ENCODE measurements around the gene DGKG. TPM values are rescaled to one million over a fixed set of nuclear protein-coding genes. Genes with fewer than 3 reads are reported as not detected.
A peak's percentile ranks its signal among the peaks of the same experiment; 100 is the strongest.

DGKG gene
- total RNA-seq, 3 donors from 2014 or later (not counting 1 experiment from before 2014, with no cell fraction given): 0.25 to 1.6 (median 0.63) TPM

DNA sequence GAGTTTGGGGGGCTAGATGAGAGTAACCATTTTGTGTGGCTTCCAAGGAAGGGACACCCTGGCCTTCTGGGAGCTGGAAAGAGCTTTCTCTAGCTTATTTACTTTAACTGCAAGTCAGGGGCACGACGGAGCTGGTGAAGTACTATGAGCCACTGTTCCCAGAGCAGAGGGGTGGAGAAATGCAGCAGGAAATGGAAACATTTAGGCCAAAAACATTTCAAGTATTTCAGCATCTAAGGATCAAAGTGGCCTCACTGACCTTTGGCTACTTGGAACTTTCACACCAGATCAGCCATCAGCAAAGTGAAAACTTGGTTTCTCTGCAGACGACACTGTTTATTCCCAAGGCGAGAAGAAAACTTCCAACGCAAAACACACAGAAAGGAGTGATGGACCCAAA is 7.9 kb downstream of the DGKG start:
- no peak overlapping the region for H3K27ac ChIP-seq (ENCODE audit: low read length)

DNA sequence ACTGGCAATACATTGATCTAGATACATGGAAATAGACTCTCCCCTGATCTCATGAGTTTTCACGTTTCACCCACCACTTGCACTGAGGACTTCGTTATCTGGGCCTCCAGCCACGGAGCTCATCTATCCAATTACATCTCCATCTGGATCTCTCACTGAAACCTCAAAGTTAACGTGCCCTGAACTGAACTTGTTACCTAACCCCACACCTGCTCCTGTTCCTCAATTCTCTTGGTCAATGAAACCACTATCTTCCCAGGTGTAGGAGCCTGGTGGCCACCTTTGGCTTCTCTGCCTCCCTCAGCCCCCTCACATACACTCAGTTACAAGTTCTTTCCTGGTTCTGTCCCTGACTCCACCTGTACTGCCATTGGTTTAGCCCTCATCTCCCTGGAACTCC is 9.7 kb downstream of the DGKG start:
- Histone ChIP-seq H3K4me3 (ENCODE audit: low read length) (no peak overlapping the region), H3K27me3 (ENCODE audit: control insufficient read depth, insufficient read depth, low read length) (peaks cover 2% of the 10 kb centered on the region), H3K9me3 (ENCODE audit: control insufficient read depth, insufficient read depth, low read length) (peaks cover 3% of the 10 kb centered on the region), H3K4me1 (ENCODE audit: control insufficient read depth, insufficient read depth, low read length) (no peaks in the 10 kb centered on the region), H3K36me3 (ENCODE audit: control insufficient read depth, insufficient read depth, low read length) (no peaks in the 10 kb centered on the region), H3K27ac (ENCODE audit: low read length) (no peak overlapping the region)
- Mint-ChIP-seq H3K4me3 (no peak overlapping the region), H3K27me3 (ENCODE audit: low read depth in 2 of 2) (peaks cover 18 to 19% of the 10 kb centered on the region in 2 donors), H3K9me3 (peaks cover 3 to 8% of the 10 kb centered on the region in 2 donors), H3K27ac (no peak overlapping the region), H3K36me3 (no peaks in the 10 kb centered on the region), H3K4me1 (peaks cover 0 to 5% of the 10 kb centered on the region in 2 donors)
- WGBS (ENCODE audit: insufficient coverage): 64% methylated on average over 4 of the region's 4 CpGs
- TF ChIP-seq, protein P1, sequence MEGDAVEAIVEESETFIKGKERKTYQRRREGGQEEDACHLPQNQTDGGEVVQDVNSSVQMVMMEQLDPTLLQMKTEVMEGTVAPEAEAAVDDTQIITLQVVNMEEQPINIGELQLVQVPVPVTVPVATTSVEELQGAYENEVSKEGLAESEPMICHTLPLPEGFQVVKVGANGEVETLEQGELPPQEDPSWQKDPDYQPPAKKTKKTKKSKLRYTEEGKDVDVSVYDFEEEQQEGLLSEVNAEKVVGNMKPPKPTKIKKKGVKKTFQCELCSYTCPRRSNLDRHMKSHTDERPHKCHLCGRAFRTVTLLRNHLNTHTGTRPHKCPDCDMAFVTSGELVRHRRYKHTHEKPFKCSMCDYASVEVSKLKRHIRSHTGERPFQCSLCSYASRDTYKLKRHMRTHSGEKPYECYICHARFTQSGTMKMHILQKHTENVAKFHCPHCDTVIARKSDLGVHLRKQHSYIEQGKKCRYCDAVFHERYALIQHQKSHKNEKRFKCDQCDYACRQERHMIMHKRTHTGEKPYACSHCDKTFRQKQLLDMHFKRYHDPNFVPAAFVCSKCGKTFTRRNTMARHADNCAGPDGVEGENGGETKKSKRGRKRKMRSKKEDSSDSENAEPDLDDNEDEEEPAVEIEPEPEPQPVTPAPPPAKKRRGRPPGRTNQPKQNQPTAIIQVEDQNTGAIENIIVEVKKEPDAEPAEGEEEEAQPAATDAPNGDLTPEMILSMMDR (IDR thresholded peaks at IDR 0.05): no peak
- ATAC-seq (no peak), DNase-seq (no peak)
- intact Hi-C loops (cut with micrococcal nuclease): no loop called here

More for the DNA sequence above, 7.9 kb downstream of the DGKG start:
- no peaks in the 10 kb centered on the region for H3K4me1 ChIP-seq (ENCODE audit: control insufficient read depth, insufficient read depth, low read length)
- DNase-seq (no peak), ATAC-seq (no peak)
- Mint-ChIP-seq H3K27me3 (ENCODE audit: low read depth in 2 of 2) (peaks cover 20 to 31% of the 10 kb centered on the region in 2 donors), H3K4me1 (peaks cover 0 to 5% of the 10 kb centered on the region in 2 donors), H3K4me3 (no peak overlapping the region), H3K36me3 (no peaks in the 10 kb centered on the region), H3K9me3 (peaks cover 3 to 8% of the 10 kb centered on the region in 2 donors), H3K27ac (no peak overlapping the region)
- intact Hi-C loops (cut with micrococcal nuclease): no loop called here
- 84% methylated on average over 5 of the region's 5 CpGs for WGBS (ENCODE audit: insufficient coverage)
- TF ChIP-seq, protein P1 (IDR thresholded peaks at IDR 0.05): no peak
- no peak overlapping the region for H3K4me3 ChIP-seq (ENCODE audit: low read length)
- H3K36me3 ChIP-seq (ENCODE audit: control insufficient read depth, insufficient read depth, low read length): no peaks in the 10 kb centered on the region
- peaks cover 3% of the 10 kb centered on the region for H3K9me3 ChIP-seq (ENCODE audit: control insufficient read depth, insufficient read depth, low read length)
- H3K27me3 ChIP-seq (ENCODE audit: control insufficient read depth, insufficient read depth, low read length): peaks cover 2% of the 10 kb centered on the region

DNA sequence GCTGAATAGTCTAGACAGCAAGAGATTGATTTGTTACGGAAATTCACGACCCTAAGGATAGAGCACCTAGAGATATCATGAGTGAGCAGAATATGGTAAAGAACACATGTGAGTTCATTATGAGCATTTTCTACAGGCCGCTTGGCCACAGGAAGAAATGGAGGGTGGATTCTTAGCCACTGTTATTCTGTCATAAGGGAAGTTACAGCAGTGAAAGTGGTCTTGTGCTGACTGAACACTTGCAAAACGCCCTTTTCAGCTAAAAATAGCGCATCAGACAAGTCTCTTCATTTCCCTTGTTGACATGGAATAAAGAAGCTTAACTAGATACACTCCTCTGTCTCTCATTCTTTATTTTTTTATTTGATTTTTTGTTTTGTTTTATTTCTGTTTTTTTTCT is 19.8 kb downstream of the DGKG start:
- Mint-ChIP-seq H3K4me3 (no peak overlapping the region), H3K27me3 (ENCODE audit: low read depth in 2 of 2) (peaks cover 10 to 12% of the 10 kb centered on the region in 2 donors), H3K4me1 (no peaks in the 10 kb centered on the region), H3K27ac (no peak overlapping the region), H3K9me3 (peaks cover 2 to 4% of the 10 kb centered on the region in 2 donors), H3K36me3 (no peaks in the 10 kb centered on the region)
- TF ChIP-seq, protein P1 (IDR thresholded peaks at IDR 0.05): no peak
- intact Hi-C loops (cut with micrococcal nuclease): no loop called here
- Histone ChIP-seq H3K4me1 (ENCODE audit: control insufficient read depth, insufficient read depth, low read length) (peaks cover 6% of the 10 kb centered on the region), H3K27me3 (ENCODE audit: control insufficient read depth, insufficient read depth, low read length) (no peaks in the 10 kb centered on the region), H3K4me3 (ENCODE audit: low read length) (no peak overlapping the region), H3K9me3 (ENCODE audit: control insufficient read depth, insufficient read depth, low read length) (no peaks in the 10 kb centered on the region), H3K36me3 (ENCODE audit: control insufficient read depth, insufficient read depth, low read length) (no peaks in the 10 kb centered on the region), H3K27ac (ENCODE audit: low read length) (peak overlapping the region; percentile 13)
- ATAC-seq (peak in 1 of 3 donors; percentile 44), DNase-seq (no peak)
- WGBS (ENCODE audit: insufficient coverage): 42% methylated on average over 4 of the region's 5 CpGs

DNA sequence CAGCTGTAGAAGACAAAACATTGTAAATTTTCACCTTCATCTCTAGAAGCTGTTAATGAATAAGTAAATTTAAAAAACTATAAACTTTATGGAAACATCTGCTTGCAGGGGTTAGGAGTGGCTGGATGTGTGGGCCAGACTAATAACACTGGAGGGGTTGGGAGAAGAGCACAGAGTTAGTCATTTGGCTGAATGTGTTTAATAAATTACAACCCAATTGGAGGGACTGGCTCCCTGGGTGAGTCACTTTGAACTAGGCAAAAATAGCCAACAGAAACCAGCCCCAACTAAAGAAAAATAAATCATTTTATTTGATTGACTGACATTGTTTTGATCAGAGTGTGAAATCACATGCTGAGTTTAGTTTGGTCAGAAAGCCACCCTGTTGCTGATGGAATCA is 21.8 kb downstream of the DGKG start:
- Mint-ChIP-seq H3K4me3 (no peak overlapping the region), H3K4me1 (no peaks in the 10 kb centered on the region), H3K27me3 (ENCODE audit: low read depth in 2 of 2) (peaks cover 17 to 24% of the 10 kb centered on the region in 2 donors), H3K9me3 (peaks cover 2 to 4% of the 10 kb centered on the region in 2 donors), H3K27ac (no peak overlapping the region), H3K36me3 (no peaks in the 10 kb centered on the region)
- no peak for ATAC-seq
- no peak for DNase-seq
- intact Hi-C loops (cut with micrococcal nuclease): no loop called here
- H3K27me3 ChIP-seq (ENCODE audit: control insufficient read depth, insufficient read depth, low read length): no peaks in the 10 kb centered on the region
- no peak overlapping the region for H3K27ac ChIP-seq (ENCODE audit: low read length)
- no peaks in the 10 kb centered on the region for H3K36me3 ChIP-seq (ENCODE audit: control insufficient read depth, insufficient read depth, low read length)
- peaks cover 6% of the 10 kb centered on the region for H3K4me1 ChIP-seq (ENCODE audit: control insufficient read depth, insufficient read depth, low read length)
- TF ChIP-seq, protein P1 (IDR thresholded peaks at IDR 0.05): no peak
- H3K4me3 ChIP-seq (ENCODE audit: low read length): no peak overlapping the region
- H3K9me3 ChIP-seq (ENCODE audit: control insufficient read depth, insufficient read depth, low read length): no peaks in the 10 kb centered on the region
